Breast epithelium (tissue), 3 donors: ENCODE measurements around the gene ARFGEF2.

Source experiments
- POLR2AphosphoS5 ChIP-seq, 3 donors: sonication (generic); formaldehyde crosslinking; IDR thresholded peaks; one replicate each; pipeline ENCODE4 v1.6.1; 2017; ENCODE audit warnings: antibody characterized with exemption in 3 of 3
- TF ChIP-seq, protein P1 (sequence below), 3 donors: fragments of 450-650 bp; IDR thresholded peaks; one replicate each; pipeline ENCODE4 v1.5.1; 2016 to 2017; ENCODE audit warnings: antibody characterized with exemption in 3 of 3, mild to moderate bottlenecking in 3 of 3, moderate library complexity in 3 of 3

- TF ChIP-seq, protein P1, sequence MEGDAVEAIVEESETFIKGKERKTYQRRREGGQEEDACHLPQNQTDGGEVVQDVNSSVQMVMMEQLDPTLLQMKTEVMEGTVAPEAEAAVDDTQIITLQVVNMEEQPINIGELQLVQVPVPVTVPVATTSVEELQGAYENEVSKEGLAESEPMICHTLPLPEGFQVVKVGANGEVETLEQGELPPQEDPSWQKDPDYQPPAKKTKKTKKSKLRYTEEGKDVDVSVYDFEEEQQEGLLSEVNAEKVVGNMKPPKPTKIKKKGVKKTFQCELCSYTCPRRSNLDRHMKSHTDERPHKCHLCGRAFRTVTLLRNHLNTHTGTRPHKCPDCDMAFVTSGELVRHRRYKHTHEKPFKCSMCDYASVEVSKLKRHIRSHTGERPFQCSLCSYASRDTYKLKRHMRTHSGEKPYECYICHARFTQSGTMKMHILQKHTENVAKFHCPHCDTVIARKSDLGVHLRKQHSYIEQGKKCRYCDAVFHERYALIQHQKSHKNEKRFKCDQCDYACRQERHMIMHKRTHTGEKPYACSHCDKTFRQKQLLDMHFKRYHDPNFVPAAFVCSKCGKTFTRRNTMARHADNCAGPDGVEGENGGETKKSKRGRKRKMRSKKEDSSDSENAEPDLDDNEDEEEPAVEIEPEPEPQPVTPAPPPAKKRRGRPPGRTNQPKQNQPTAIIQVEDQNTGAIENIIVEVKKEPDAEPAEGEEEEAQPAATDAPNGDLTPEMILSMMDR (IDR thresholded peaks at IDR 0.05): peak; percentile 53 to 62 (median 59)
- peak; percentile 77 to 87 (median 79) for TF ChIP-seq POLR2AphosphoS5 (IDR thresholded peaks at IDR 0.05)
Observed at GRCh38 chr20:49046087-49046900, 124.8 kb downstream of the ARFGEF2 start, which contains the start of gene CSE1L.
